DND-41 (cell line): ENCODE measurements around the gene KCNQ1OT1.

Source experiments
- ATAC-seq: fragments of 200-7000 bp; cut with Tn5 transposase; 3 replicates; pipeline ENCODE4 v1.9.1; 2021; ENCODE audit warnings: low read depth; ENCODE audit not compliant: insufficient read depth
- DNase-seq: peaks from one replicate; pipeline ENCODE4 v3.0.0-alpha.2; 2020
- H2AFZ ChIP-seq: 2 replicates; pipeline ENCODE4 v1.6.0; 2012; ENCODE audit warnings: low read depth, low read length
- H3K27ac ChIP-seq: 2 replicates; pipeline ENCODE4 v1.5.1; 2012; ENCODE audit warnings: low read length, inconsistent platforms
- H3K27me3 ChIP-seq: fragments of 200-600 bp; sonication (generic); 2 replicates; pipeline ENCODE4 v1.6.0; 2012; ENCODE audit warnings: low read length, mild to moderate bottlenecking, inconsistent platforms; ENCODE audit not compliant: insufficient read depth, poor library complexity
- H3K36me3 ChIP-seq: 2 replicates; pipeline ENCODE4 v1.5.1; 2012; ENCODE audit warnings: low read length, inconsistent platforms; ENCODE audit not compliant: insufficient read depth
- H3K4me1 ChIP-seq: 2 replicates; pipeline ENCODE4 v1.5.1; 2012; ENCODE audit warnings: mild to moderate bottlenecking, low read length; ENCODE audit not compliant: insufficient read depth
- H3K4me2 ChIP-seq: 2 replicates; pipeline ENCODE4 v1.6.0; 2012; ENCODE audit warnings: mild to moderate bottlenecking, moderate library complexity, low read length, inconsistent platforms; ENCODE audit not compliant: insufficient read depth
- H3K4me3 ChIP-seq, 2 experiments: fragments of 200-600 bp in 1 of 2; shearing (Covaris generic) in 1 of 2; 2 replicates each; pipeline ENCODE4 v1.5.1; 2012 to 2016; ENCODE audit warnings: inconsistent platforms in 2 of 2, low read length in 2 of 2, mild to moderate bottlenecking in 2 of 2, low read depth in 1 of 2, moderate library complexity in 1 of 2
- H3K79me2 ChIP-seq: 2 replicates; pipeline ENCODE4 v1.6.0; 2012; ENCODE audit warnings: low read length, inconsistent platforms; ENCODE audit not compliant: insufficient read depth
- H3K9ac ChIP-seq: 2 replicates; pipeline ENCODE4 v1.6.0; 2012; ENCODE audit warnings: low read depth, mild to moderate bottlenecking, inconsistent platforms, low read length, moderate library complexity
- H3K9me3 ChIP-seq: 2 replicates; pipeline ENCODE4 v1.5.1; 2012; ENCODE audit warnings: low read length, moderate library complexity, mild to moderate bottlenecking, inconsistent platforms; ENCODE audit not compliant: insufficient read depth, severe bottlenecking
- H4K20me1 ChIP-seq: 2 replicates; pipeline ENCODE4 v1.6.0; 2012; ENCODE audit warnings: low read length; ENCODE audit not compliant: insufficient read depth
- CTCF ChIP-seq: IDR thresholded peaks from 2 replicates; pipeline ENCODE4 v1.5.1; 2012; ENCODE audit warnings: borderline replicate concordance, low read length, moderate library complexity, mild to moderate bottlenecking; ENCODE audit not compliant: poor library complexity, severe bottlenecking; ENCODE audit errors: extremely low read depth
- EZH2 ChIP-seq: IDR thresholded peaks from 3 replicates; pipeline ENCODE4 v1.6.1; 2012; ENCODE audit warnings: borderline replicate concordance, low read depth, mild to moderate bottlenecking, moderate library complexity, low read length, inconsistent platforms; ENCODE audit not compliant: severe bottlenecking

The KCNQ1OT1 gene

DNA sequence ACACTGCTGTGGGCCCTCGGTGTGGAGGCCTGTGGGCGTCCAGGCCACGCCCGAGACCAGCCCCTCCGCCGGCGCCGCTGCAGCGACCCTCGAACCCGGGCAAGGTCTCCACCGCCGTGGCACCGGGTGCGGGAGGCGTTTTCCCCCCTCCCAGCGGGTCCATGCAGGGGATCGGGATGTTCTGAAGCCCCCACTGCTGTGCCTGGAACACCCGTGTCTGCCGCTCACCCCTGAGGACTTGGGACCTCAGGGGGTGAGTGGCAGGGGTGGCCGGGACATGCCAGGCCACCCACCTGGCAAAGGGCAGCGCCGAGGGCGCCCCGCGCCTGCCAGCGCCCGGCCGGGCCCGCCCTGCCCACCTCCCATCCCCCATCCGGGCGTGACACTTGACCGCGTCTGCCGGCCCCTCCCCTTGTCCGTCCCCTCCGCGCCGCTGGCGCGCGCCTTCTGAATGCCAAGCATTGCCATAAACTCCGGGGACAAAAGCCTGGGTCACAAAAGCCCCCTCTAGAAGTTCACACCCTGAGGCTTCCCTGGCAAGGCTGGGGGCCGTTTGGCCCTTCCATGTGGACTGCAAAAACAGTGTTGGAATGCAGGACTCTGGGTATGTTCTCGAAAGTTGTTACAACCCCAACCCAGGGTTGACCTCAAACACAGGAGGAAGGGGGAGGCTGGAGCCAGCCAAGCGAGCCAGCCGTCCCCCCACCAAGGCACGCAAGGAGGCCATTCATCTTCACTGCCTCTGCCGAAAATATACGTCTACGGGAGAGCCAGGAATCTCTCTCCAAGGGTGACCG lies 819 bp upstream of the KCNQ1OT1 start:
- peaks cover 9% of the 10 kb centered on the region; the same call in 1 of the 2 replicates for H4K20me1 ChIP-seq
- peaks cover 14% of the 10 kb centered on the region for H3K79me2 ChIP-seq
- peak overlapping the region; percentile 75 for H3K4me2 ChIP-seq
- TF ChIP-seq CTCF (no peak), EZH2 (no peak)
- DNase-seq, result peak; percentile 31
- 0 out of 3 replicates have a peak, but pooled peaks have one; percentile 0 for ATAC-seq
- H3K27ac ChIP-seq, result peak overlapping the region; percentile 85
- peak overlapping the region; percentile 42 to 62; a peak in 3 of 4 replicates for H3K4me3 ChIP-seq
- peak overlapping the region; percentile 83 for H2AFZ ChIP-seq
- H3K4me1 ChIP-seq, result peaks cover 36% of the 10 kb centered on the region
- no peaks in the 10 kb centered on the region for H3K9me3 ChIP-seq
- H3K36me3 ChIP-seq, result no peaks in the 10 kb centered on the region; the same call in 1 of the 2 replicates
- peak overlapping the region; percentile 88 for H3K9ac ChIP-seq
- H3K27me3 ChIP-seq, result no peaks in the 10 kb centered on the region

GRCh38 chr11:2699185-2699530 lies 636 bp downstream of the KCNQ1OT1 start:
- H3K4me1 ChIP-seq, result peaks cover 34% of the 10 kb centered on the region
- peak; percentile 23 for DNase-seq
- TF ChIP-seq CTCF (no peak), EZH2 (no peak)
- H3K9ac ChIP-seq, result peak overlapping the region; percentile 88
- no peaks in the 10 kb centered on the region; the same call in 1 of the 2 replicates for H3K36me3 ChIP-seq
- no peaks in the 10 kb centered on the region for H3K9me3 ChIP-seq
- H3K4me2 ChIP-seq, result peak overlapping the region; percentile 75
- H3K27me3 ChIP-seq, result no peaks in the 10 kb centered on the region
- no peak overlapping the region for H3K27ac ChIP-seq
- peaks cover 14% of the 10 kb centered on the region for H3K79me2 ChIP-seq
- H4K20me1 ChIP-seq, result peaks cover 9% of the 10 kb centered on the region; the same call in 1 of the 2 replicates
- peak; percentile 44 for ATAC-seq
- peak overlapping the region; percentile 68 for H2AFZ ChIP-seq
- peak overlapping the region; percentile 35 to 62; a peak in 3 of 4 replicates for H3K4me3 ChIP-seq

GRCh38 chr11:2698386-2699184 lies 1.2 kb downstream of the KCNQ1OT1 start:
- DNase-seq (no peak), ATAC-seq (no peak)
- H3K27ac ChIP-seq, result no peak overlapping the region
- H3K4me1 ChIP-seq, result peaks cover 28% of the 10 kb centered on the region
- H3K9ac ChIP-seq, result peak overlapping the region; percentile 88
- H3K36me3 ChIP-seq, result no peaks in the 10 kb centered on the region; the same call in 1 of the 2 replicates
- H4K20me1 ChIP-seq, result peaks cover 9% of the 10 kb centered on the region; the same call in 1 of the 2 replicates
- H3K9me3 ChIP-seq, result no peaks in the 10 kb centered on the region
- H2AFZ ChIP-seq, result peak overlapping the region; percentile 68; the same call in 1 of the 2 replicates
- no peaks in the 10 kb centered on the region for H3K27me3 ChIP-seq
- H3K79me2 ChIP-seq, result peaks cover 18% of the 10 kb centered on the region
- peak overlapping the region; percentile 35 to 62; a peak in 3 of 4 replicates for H3K4me3 ChIP-seq
- H3K4me2 ChIP-seq, result peak overlapping the region; percentile 75
- TF ChIP-seq CTCF (no peak), EZH2 (no peak)
